Heart left ventricle (tissue), 16 donors: ENCODE data around the gene EOMES. TPM values are rescaled to one million over a fixed set of nuclear protein-coding genes. Genes with fewer than 3 reads are reported as not detected.
A peak's percentile ranks its signal among the peaks of the same experiment; 100 is the strongest.

Experiments used
- ATAC-seq, 4 donors: fragments of 200-7000 bp; cut with Tn5 transposase; one replicate each; pipeline ENCODE4 v1.9.1; 2020 to 2022; ENCODE audit warnings: moderate library complexity in 4 of 4, mild to moderate bottlenecking in 3 of 4, moderate number of reproducible peaks in 1 of 4
- DNase-seq, 5 donors: peaks; one replicate each; pipeline ENCODE4 v3.0.0-alpha.2; 2020
- H3K27ac ChIP-seq, 12 donors: fragments of 200-600 bp; sonication (generic) in 4 of 12; one replicate each; pipeline versions ENCODE4 v1.5.0 to v1.8.0; 2016 to 2022; ENCODE audit warnings: mild to moderate bottlenecking in 2 of 12
- H3K27me3 ChIP-seq, 9 donors: fragments of 200-600 bp; sonication (generic) in 2 of 9; one replicate each; pipeline versions ENCODE4 v1.5.1 to v1.8.0; 2016 to 2022; ENCODE audit warnings: mild to moderate bottlenecking in 3 of 9
- H3K36me3 ChIP-seq, 9 donors: fragments of 200-600 bp; sonication (generic) in 2 of 9; one replicate each; pipeline versions ENCODE4 v1.5.0 to v1.8.0; 2018 to 2022; ENCODE audit warnings: mild to moderate bottlenecking in 2 of 9
- H3K4me1 ChIP-seq, 12 donors: fragments of 200-600 bp; sonication (generic) in 4 of 12; one replicate each; pipeline versions ENCODE4 v1.5.0 to v1.8.0; 2016 to 2022; ENCODE audit warnings: mild to moderate bottlenecking in 3 of 12
- H3K4me3 ChIP-seq, 12 donors: fragments of 200-600 bp; sonication (generic) in 4 of 12; one replicate each; pipeline versions ENCODE4 v1.5.0 to v1.8.0; 2017 to 2022; ENCODE audit warnings: mild to moderate bottlenecking in 9 of 12, moderate library complexity in 4 of 12
- H3K9me3 ChIP-seq, 12 donors: fragments of 200-600 bp; sonication (generic) in 4 of 12; one replicate each; pipeline versions ENCODE4 v1.5.0 to v1.8.0; 2016 to 2022; ENCODE audit warnings: mild to moderate bottlenecking in 1 of 12
- CTCF ChIP-seq, 12 donors: fragments of 200-600 bp; sonication (generic) in 4 of 12; IDR thresholded peaks; one replicate each; pipeline versions ENCODE4 v1.5.0 to v1.8.0; 2018 to 2022; ENCODE audit warnings: antibody characterized with exemption in 12 of 12, mild to moderate bottlenecking in 5 of 12
- POLR2A ChIP-seq, 2 donors: fragments of 450-650 bp; IDR thresholded peaks; one replicate each; pipeline ENCODE4 v1.6.1; 2017; ENCODE audit warnings: antibody characterized with exemption in 2 of 2, mild to moderate bottlenecking in 2 of 2, moderate library complexity in 2 of 2
- WGBS, 4 donors: extraction: QIAGEN DNeasy Blood & Tissue Kit in 2 of 4; methylation state at CpG; one replicate each; pipeline versions ENCODE4 v1.1.5 to v1.1.7; 2013 to 2018; 5-methylcytosine and 5-hydroxymethylcytosine counted together
- intact Hi-C, 10 donors: fragments of 100-400 bp; cut with DNase I; formaldehyde crosslinking; loops; one replicate each; pipeline versions ENCODE4 v1.11.1 to v1.14.2; 2022
- polyA plus RNA-seq, 2 donors: library from polyadenylated mRNA; stranded (reverse); fragments of 200-250 nt; gene quantifications; one replicate each; pipeline ENCODE4 v1.2.3, GENCODE V29; 2013
- total RNA-seq, 9 donors: library from RNA; depleted of rRNA in 2 of 9; stranded (reverse); fragments of >200 nt in 2 of 9; fragmentation: NEBNext Ultra II Directional in 3 of 9; extraction: Animal tissue kit (Norgen Biotek cat#: 25700) in 3 of 9; gene quantifications; one replicate each; pipeline versions ENCODE4 v1.1.0 to v1.2.4, GENCODE V29; 2016 to 2023
- donor health status: ischemic (EF 13 %, LVEDD 7.1; RV severe dilation, severe dysfunction).
- donor health status: healthy with polysubstance abuse.
- donor health status: DM: no; HTN: yes; CAD: no.
- donor health status: DM: no; HTN: no; CAD: no.
- donor health status: ischemic (EF 25% LVEDD 6.9; RV normal size, moderate dysfunction).
- donor health status: ischemic (EF 25% LVEDD 5.7; RV mildly dilated, moderate dysfunction).
- donor health status: healthy.
- donor health status: DM: yes; HTN: yes; CAD: no.
- donor health status: ischemic (EF 35%, LVEDD 5.7; RV mildly dilated, moderate dysfunction).
- donor health status: nonischemic (EF 11% LVEDD 7.7; RV severe dilation, severe dysfunction).
- donor health status: DM: yes; HTN: yes; CAD: no.
- donor health status: PGD.
- donor health status: ischemic (EF 29% LVEDD 5.4; RV normal size, mild dysfunction).
- donor health status: nonischemic (EF 23%, LVEDD 6.1; RV moderate dilation, normal function).

The EOMES gene
- total and polyA plus RNA-seq, 11 donors: 0.04 to 2.1 (median 0.13) TPM; not detected in 3

- no peaks in the 10 kb centered on the region for H3K36me3 ChIP-seq
- peak overlapping the region in 1 of 12 donors; percentile 42 for H3K27ac ChIP-seq
- peaks cover 0 to 46% (median 25%) of the 10 kb centered on the region in 12 donors for H3K4me1 ChIP-seq
- H3K27me3 ChIP-seq: peaks cover 49 to 100% (median 81%) of the 10 kb centered on the region in 9 donors
- intact Hi-C loops: loop anchor here in 2 of 10 donors (10.0 kb wide), 3 partner anchors 565 to 605 kb away; no protein-coding TSS in a partner anchor
- TF ChIP-seq CTCF (IDR thresholded peaks at IDR 0.05) (no peak), POLR2A (IDR thresholded peaks at IDR 0.05) (no peak)
- H3K9me3 ChIP-seq: no peaks in the 10 kb centered on the region
- DNase-seq: no peak
- no peak for ATAC-seq
- peak overlapping the region in 1 of 12 donors; percentile 62 for H3K4me3 ChIP-seq
- whole genome bisulfite sequencing, 4 donors: 60 to 67% (median 65%) methylated on average over 6 of the region's 6 CpGs
Measured at GRCh38 chr3:27719314-27720003, 2.7 kb downstream of the EOMES start.

GRCh38 chr3:27718459-27718858 lies 3.7 kb downstream of the EOMES start:
- no peaks in the 10 kb centered on the region for H3K9me3 ChIP-seq
- no peaks in the 10 kb centered on the region for H3K36me3 ChIP-seq
- ATAC-seq (no peak), DNase-seq (no peak)
- peaks cover 0 to 48% (median 26%) of the 10 kb centered on the region in 12 donors for H3K4me1 ChIP-seq
- H3K27ac ChIP-seq: no peak overlapping the region
- intact Hi-C loops: loop anchor here in 2 of 10 donors (10.0 kb wide), 3 partner anchors 566 to 606 kb away; no protein-coding TSS in a partner anchor
- TF ChIP-seq CTCF (IDR thresholded peaks at IDR 0.05) (no peak), POLR2A (IDR thresholded peaks at IDR 0.05) (no peak)
- peak overlapping the region in 1 of 12 donors; percentile 18 for H3K4me3 ChIP-seq
- WGBS, 4 donors: 60 to 70% (median 66%) methylated on average over 5 of the region's 5 CpGs
- H3K27me3 ChIP-seq: peaks cover 43 to 100% (median 81%) of the 10 kb centered on the region in 9 donors

DNA sequence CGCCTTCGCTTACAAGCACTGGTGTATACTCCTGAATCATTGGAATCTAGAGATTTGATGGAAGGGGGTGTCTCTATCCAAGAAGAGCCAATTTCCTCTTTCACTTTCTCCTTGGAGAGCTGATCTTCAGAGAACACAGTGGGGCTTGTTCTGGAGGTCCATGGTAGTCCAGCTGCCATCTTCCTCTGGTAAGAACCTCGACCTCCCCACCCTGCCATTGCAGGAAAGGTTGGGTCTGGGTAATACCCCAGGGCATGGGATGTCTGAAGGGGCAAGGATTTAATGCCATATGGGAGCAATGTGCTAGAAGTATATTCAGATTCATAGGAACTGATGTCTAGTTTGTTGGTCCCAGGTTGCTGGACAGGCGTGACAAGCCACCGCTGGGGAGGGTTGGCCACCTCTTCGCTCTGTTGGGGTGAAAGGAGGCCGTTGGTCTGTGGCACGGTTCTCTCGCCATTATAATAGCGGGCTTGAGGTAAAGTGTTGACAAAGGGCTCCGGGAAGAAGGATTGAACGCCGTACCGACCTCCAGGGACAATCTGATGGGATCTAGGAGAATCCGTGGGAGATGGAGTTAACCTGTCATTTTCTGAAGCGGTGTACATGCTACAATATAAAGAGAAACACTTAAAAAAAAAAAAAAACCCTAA lies 4.8 kb downstream of the EOMES start:
- peaks cover 36 to 99% (median 74%) of the 10 kb centered on the region in 9 donors for H3K27me3 ChIP-seq
- no peaks in the 10 kb centered on the region for H3K36me3 ChIP-seq
- ATAC-seq (no peak), DNase-seq (no peak)
- H3K9me3 ChIP-seq: no peaks in the 10 kb centered on the region
- 76 to 88% (median 80%) methylated on average over 16 of the region's 16 CpGs for WGBS, 4 donors
- H3K27ac ChIP-seq: no peak overlapping the region
- no peak for TF ChIP-seq POLR2A (IDR thresholded peaks at IDR 0.05)
- TF ChIP-seq CTCF (IDR thresholded peaks at IDR 0.05): no peak
- intact Hi-C loops: loop anchor here in 2 of 10 donors (10.0 kb wide), 3 partner anchors 567 to 607 kb away; no protein-coding TSS in a partner anchor
- peak overlapping the region in 1 of 12 donors; percentile 0 for H3K4me3 ChIP-seq
- peaks cover 0 to 47% (median 24%) of the 10 kb centered on the region in 12 donors for H3K4me1 ChIP-seq

DNA sequence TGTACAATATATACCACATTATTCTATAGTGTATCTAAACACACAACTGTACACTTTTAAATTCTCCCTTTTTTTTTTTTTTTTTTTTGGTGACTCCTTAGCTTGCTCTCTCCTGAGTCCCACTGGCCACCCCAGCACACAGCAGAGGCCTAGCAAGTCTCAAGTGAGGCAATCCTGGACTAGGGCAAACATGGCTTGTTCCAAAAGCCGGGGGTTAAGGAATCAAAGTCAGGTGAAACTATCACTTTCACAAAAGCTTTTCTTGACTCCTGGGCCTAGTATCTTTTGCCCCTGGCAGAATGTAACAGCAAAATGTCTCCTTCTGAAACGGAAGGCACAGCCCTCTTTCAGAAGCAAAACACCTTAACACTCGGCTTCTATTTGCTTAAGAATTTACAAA lies 5.8 kb downstream of the EOMES start:
- no peaks in the 10 kb centered on the region for H3K36me3 ChIP-seq
- peak overlapping the region in 1 of 12 donors; percentile 32 for H3K27ac ChIP-seq
- DNase-seq (no peak), ATAC-seq (no peak)
- peak overlapping the region in 1 of 12 donors; percentile 0 for H3K4me3 ChIP-seq
- intact Hi-C loops: loop anchor here in 2 of 10 donors (10.0 kb wide), 3 partner anchors 568 to 608 kb away; no protein-coding TSS in a partner anchor
- 89 to 97% (median 92%) methylated on average over 3 of the region's 3 CpGs for WGBS, 4 donors
- H3K4me1 ChIP-seq: peaks cover 0 to 40% (median 15%) of the 10 kb centered on the region in 12 donors
- H3K27me3 ChIP-seq: peaks cover 27 to 90% (median 63%) of the 10 kb centered on the region in 9 donors
- H3K9me3 ChIP-seq: no peaks in the 10 kb centered on the region
- TF ChIP-seq CTCF (IDR thresholded peaks at IDR 0.05) (no peak), POLR2A (IDR thresholded peaks at IDR 0.05) (no peak)
